Stimulated activated CD4-positive, alpha-beta T cell treated with anti-CD3 and anti-CD28 coated beads, Interleukin-15, amount 100 ng/mL, for 24 hours (primary cell): Measurements from ENCODE around the gene RNLS.

Experiments used
- DNase-seq: peaks from one replicate; pipeline ENCODE4 v3.0.0-alpha.2; 2020

RNLS gene

DNA sequence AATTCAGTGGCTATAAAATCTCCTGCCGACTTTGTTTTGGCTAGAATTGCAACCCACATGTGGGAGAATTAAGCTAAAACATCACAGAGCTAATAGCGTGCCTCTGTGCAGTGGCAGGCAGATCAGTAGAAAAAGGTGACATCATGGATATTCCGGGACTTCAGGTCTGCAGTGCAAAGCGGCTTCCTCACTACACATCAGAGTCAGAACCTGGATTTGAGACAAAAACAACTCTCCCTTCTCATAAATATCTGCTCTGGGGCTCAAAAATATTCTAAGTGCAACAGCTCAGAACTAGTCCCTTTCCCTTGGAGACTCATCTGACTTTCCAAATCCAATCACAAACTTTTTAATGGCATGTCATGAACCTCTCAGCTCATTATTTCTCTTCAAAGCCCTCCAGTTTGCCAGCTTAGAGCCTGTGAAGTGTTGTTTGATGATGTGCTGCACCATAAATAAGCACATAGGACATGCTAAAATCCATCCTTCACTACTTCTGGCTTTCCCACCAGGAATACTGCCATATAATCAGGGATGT, 337.1 kb downstream of the RNLS start:
- no peak for DNase-seq

DNA sequence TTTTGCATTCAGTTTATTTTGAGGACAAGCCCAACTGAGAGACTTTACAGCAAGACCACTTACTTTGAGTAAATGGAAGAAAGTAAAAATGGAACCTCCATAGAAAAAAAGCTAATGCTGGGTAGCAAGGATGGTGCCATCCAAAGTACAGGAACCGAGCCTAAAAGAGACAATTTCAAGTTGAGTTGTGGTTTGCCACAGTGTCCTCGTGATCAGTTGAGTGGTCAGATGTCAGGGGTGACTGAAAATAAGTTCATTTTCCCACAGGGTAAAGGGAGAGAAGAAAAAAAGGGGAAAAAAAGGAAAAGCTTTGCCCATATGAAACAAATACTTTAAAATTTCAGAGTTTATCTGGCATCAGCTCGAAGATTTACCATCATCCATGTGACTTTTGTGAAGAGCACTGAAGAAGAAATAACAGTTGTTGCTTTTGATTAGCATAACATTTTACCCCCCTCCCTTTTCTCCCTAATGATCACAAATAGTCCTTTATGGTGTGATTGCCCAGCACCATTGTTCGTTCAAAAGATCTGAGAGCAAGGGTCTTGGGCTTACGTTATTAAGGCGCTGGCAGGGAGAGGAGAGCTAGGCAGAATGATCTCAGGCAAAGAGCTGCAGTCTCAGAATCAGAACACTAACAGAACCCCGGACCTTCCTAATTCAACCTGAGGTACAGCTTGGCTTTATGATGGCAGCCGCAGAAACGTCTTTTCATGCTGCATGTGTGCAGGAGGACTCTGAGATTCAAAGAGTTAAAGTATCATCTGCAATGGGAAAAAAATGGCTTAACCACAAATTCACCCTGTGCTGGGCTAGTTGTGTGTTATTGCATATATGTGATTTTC, 338.1 kb downstream of the RNLS start:
- no peak for DNase-seq

DNA sequence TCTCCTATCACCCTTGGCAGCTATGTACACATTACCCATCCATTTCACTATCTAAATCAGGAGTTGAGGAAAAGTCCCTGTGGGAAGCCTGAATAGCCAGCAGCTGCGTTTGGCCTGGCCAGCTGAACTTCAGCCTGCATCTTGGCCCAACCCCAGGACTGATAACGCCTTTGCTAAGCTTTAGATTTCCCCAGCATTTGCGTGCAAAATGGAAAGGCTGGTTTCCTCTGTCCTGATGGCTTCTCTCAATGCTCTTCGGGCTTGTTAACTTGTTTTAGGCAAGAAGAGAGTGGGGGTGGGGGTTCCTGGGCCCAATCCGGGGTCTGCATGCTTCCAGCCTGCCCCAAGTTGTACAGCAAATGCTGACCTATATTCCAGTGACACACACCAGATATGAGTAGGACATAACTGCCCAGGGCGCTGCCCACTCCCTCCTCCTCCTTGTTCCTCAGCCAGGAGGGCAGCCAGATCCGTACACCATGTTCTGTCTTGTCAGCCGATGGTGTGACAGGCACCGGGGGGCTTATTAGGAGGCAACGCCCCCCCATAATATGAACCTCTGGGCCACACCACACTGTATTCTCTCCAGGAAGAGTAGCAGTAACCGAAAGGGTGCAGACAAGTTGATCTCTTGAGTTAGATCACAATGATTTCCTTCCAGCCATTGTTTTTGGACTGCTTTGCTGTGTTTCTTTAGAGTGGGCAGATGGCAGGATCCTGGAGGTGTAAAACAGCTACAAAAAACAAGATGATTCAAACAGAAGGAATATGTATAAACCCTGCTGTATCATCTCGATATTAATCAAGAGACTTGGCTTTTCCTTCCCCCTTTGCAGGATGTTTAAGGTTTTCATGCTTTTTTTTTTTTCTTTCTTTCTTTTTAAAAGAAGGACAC, 339.0 kb downstream of the RNLS start:
- no peak for DNase-seq

DNA sequence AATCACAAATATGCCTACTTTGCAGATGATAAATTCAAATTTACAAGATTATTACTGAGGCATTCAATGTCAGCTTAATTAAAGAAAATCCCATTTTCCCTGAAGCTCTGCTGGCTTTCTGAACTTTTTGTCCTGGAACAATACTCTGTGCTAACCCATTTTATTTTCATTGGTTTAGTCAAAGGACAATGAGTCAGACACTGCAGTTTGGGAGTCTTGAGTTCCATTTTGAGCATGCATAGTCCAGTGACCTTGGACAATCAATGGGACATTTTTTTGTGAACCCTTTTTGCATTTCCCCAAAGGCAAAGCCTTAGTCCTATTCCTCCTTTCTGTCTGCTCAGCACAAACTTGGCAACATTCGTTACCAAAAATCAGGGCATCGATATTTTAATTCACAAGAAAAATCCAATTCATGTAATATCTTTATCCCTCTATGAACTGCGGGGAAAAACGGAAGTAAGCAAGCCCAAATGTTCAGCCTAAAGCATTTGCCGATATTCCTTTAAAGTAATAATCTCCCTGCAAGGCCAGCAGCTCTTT, 339.8 kb downstream of the RNLS start:
- no peak for DNase-seq

DNA sequence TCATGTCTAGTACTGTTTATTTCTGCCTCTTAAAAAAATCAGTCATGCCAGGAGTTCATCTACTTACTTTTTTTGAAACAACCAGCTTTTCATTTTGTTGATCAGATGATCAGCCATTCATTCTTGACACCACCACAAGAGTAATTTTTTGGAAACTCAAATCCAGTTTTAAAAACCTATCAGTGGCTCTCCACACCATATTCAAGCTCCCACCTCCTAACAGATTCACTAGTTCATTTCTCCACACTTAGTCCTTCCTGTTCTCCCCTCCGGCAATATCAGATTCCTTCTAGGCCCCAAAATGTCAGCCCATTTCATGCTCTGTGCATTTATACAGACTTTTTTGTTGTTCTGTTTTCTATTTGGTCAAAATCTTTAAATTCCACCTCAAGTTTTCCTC, 341.6 kb downstream of the RNLS start:
- DNase-seq, result no peak

DNA sequence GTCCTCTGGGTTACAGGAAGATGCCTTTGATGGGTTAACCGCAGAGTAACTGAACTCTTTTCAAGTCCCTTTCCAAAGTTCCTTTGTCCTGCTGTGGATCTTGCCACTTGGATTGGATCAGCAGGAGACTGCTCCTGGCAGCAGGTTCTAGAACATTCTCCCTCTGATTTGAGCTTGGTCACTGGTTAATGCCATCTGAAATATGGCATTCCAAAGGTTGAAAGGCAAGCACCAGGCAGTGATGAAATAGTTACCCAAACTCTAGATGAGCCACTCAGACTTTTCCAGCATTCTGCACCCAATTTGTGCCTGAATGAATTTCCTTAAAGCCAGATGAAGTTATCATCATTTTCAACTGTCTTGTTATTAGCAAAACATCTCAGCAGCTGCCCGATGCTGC, 343.9 kb downstream of the RNLS start:
- no peak for DNase-seq

DNA sequence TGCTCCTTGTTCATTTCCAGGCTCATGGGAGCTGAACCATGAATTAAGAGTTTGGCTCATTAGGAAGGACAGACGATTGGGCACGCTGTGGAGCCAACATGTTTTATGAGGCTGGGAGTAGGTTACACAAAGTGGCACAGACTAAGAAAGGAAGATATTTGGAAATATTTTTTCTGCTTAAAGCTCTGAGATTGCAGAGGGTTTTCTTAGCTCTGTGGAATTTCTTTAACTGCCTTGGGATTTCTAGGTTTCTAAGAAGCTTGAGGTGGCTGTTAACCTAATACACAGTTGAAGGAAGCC, 344.6 kb downstream of the RNLS start:
- no peak for DNase-seq

DNA sequence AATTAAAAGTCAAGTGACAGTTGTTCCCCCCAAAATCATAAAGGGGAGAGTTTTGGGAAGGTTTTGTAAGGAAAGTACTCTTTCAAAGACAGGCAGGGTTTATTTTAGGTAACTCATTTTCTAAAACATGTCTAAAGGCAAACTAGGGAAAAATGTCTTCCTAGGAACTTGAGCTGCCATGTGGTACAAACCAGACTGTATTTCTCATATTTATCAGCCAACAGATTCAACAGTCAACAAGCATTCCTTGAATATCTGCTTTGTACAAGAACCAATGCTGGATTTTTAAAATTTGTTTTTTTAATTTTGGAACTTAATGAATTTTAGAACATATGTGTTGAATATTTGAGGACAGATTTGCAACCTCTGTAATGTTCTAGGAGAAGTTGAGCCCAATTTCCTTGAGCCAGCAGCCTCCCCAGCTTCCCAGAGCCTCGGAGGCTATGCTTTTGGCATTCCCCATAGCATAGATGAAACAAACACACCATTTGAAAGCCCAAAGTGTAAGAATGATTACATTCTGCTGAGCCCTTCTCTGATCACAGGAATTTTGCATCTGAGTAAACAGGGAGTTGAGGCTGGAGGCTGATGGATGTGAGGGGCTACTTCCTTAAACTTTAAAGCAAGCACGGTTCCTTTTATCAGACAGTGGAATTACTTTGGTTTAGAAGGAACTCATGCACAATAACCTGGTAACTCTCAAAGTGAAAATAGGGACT, 345.1 kb downstream of the RNLS start:
- no peak for DNase-seq

DNA sequence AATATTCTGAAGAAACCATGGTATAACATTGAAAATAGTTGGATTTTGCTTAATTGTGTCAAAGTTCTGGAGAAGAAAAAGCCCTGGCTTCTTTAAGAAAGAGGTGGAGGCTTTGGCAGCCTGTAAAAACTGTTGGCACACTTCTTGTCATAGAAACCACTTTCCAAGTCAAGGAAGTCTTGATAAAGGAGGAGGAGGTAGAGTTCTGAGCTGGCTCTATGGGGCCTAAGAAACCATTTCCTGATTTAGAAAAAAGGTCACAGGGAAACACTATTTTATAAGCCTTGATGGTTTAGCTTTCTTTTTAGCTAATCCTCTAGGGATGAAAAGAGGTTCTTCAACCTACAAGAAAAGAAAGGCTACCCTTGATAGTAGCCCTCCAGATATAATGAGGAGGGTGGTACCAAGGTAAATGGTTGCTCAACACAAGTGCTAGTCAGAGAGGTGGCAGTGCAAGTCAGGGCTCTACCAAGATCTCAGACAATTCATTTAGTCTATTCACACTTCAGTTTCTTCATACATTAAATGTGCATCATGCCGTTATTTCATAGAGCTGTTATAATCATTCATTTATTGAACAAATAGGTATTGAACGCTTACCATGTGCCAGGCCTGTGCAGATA, 346.9 kb downstream of the RNLS start:
- no peak for DNase-seq

DNA sequence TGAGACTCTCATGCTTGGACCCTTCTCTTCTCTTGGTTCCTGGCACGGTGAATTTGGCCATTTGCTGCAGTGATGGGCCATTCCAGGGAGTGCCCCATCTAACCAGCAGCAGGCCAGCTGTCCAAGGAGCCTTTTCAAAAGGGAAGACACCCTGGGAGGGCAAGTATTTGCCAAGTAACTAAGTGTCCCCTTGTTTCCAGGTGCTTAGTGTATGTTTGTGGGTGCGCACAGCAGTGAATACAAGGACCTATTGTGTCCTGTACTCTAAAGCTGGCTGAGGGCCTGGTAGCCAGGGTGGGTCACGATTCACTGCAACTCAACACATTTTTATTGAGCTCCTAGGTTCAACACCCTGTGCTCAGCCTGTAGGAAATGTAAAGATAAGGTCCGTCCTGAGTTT, 348.8 kb downstream of the RNLS start:
- DNase-seq, result no peak

DNA sequence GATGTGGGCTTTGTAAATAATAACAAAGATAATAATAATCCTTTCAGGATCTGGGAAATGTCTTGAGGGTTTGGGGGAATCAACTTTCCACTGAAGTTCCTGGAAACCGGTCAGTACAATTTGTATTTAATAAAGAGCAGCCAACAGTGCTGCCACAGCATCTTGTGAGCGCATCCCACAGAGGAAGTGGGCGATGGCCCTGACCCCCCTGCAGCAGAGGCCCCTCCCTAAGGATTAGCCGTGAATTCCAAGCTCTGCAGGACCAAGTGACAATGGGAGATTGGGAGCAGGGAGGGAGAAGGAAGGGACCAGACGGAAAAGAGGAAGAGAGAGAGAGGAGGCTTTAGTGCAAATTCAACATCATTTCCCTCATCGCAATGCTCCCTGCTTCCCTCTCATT, 349.2 kb downstream of the RNLS start:
- DNase-seq, result no peak

DNA sequence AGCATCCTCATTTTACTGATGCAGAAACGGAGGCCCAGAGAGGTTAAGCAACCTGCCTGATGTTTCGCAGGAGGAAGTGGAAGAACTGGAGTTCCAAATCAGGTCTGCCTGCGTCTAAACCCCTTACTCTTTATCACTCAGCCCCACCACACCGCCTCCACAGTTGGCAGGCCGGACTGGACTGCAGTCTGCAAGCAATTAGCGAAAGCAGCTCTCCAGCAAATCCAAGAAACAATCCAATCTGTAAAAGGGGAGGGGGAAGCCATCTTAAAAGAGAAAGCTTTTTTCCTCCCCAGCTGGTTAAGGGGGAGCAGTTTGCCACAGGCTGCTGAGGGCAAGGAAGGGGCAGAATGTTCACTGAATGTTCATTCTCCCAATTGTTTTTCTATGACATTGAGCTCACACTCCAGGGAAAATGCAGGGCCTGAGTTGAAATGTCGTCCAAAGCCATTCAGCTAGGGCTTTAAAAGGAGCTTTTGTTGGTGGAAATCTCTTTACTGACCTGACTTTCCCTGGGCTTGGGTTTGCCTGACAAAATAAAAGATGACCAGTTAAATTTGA, 350.1 kb downstream of the RNLS start:
- no peak for DNase-seq

DNA sequence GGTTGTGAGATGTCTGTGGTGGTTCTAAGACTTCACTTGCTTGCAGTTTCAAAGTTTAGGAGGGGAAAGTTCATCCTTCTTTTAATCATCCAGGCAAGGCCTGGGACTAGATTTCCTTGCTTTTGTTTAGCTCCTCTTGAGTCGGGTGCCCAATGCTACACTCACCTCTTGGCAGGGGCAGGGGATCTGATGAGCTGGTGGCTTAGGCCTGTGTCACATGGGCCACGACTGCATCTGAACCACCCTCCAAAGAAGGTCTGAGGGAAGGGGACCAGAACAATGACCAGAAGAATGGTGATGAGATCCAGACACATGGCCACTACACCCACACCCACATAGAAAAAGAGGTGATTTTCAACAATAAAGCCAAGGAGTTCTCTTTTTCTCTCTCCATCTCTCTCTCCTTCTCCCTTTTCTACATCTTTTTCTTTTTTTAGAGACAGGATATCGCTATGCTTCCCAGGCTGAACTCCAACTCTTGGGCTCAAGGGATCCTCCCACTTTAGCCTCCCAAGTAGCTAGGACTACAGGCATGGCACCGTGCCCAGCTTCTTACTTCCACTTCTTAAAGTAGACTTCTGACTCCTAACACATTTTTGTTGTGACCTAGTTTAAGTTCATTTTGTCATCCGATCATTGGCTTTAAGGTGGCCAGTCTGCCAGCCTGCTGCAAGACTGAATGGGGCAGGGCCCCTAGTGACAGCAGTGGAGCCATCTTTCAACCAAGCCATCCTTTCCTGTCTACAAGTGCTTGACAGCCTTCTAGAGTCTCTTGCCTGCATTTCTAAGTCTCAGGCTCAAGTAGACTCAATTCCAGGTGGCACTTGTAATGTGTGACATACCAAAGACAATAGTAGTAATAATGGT, 350.9 kb downstream of the RNLS start:
- DNase-seq, result no peak

DNA sequence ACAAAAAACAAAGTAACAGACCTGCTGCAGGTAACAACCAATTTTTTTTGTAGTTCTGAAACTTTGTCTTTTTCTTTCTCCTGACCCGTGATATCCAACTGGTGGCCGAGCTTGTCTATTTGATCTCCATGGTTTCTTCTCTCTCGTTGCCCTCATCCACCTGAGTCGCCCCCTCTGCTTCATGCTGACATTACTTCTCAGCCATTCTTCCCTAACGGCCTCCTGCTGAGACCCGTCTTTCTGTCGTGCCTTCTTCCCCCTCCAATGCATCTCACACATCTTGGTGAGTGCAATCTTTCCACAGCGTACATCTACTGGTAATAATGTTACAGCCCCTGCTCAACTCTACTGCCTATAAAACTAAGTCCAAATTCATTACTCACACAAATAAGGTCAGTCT, 352.9 kb downstream of the RNLS start:
- no peak for DNase-seq

DNA sequence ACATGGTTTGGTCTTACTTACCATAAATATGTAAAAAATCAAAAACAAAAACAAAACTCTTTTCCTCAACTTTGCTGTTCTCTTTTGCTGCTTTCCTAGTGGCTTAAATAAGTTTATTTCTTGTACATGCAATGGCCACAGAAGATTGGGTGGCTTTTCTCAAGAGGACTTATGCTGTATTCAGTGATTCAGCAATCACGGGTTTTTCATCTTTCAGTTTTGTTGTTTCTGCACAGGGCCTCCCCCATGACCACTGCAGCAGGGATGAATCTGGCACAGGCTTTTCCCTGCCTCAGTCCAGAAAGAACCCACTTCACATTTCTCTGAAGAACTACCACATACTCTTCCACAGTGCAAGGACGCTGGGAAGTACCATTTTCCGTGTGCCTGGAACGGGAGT, 355.0 kb downstream of the RNLS start:
- DNase-seq, result no peak

DNA sequence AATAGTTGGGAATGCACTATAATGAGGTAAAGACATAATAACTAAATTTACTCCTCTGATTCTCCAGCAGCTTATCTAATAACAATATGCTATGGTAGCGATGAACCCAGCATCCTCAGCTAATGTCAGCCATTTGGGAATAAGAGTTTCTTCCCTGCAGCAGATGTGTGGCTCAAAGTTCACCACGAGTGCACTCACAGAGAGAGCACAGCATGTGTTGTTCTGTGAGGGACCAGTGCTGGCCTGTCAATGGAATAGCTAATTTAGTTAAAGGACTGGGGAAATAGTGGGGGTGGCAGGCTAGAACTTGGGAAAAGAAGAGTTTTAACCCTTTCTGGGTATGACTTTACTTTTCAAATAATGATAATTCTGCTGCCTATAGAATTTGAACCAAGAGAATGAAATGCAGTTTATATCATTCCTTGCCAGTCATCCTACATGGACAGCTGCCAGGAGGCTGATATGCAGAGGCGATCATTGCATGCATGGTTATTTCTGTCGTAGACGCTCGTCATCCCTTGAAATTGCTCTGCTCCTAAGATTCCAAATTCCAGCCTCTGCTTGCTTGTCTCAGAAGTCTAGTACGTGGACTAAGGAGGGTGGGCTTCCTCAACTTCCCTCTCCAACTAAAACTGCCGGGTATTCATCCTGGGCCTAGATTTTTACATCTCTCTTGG, 355.6 kb downstream of the RNLS start:
- DNase-seq, result no peak

DNA sequence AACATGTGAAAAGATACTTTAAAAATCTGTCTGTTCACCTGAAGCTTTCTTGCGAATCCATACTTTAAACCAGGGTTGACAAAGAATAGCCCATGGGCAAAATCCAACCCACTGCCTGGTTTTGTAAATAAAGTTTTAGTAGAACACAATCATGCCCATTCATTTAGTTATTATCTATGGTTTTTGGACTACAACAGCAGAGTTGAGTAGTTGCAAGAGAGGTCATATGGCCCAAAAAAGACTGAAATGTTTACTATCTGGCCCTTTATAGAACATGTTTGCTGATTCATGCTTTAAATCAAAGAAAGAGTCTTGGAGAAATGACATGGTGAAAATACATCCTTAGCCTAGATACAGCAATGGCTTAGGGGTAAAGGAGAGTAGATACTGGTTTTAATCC, 356.2 kb downstream of the RNLS start:
- DNase-seq, result no peak

DNA sequence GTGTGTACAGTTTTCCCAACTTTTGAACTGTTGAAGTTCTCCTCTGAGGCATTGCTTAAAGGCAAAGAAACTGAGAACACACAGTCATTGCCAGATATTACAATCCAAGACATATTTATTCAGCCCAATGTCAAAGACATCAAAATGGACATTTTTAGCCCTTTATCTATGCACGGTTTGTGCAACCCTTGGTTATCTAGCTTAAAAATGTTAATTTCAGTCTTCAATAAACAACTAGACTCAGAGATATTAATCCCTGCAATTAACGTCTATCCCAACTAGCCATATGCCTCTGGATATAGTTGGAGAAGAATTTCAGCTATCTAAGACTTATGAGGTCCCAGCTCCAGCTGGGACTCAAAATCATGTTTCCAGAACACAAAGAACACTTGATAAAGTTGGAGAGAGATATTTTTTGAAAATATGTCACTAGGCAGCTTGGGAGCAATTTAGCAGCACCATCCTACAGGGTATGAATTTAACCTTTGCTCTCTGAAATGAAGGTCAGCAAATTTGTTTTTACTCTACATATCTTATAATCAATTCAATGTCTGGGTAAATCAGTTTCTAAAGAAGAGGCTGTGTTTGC, 357.0 kb downstream of the RNLS start:
- DNase-seq, result no peak
